Astrocyte (in vitro differentiated cells and primary cell): ENCODE measurements around the gene NAIF1. TPM values are rescaled to one million over a fixed set of nuclear protein-coding genes. Genes with fewer than 3 reads are reported as not detected.
A peak's percentile ranks its signal among the peaks of the same experiment; 100 is the strongest.

ENCODE experiments used
- DNase-seq: peaks from one replicate; pipeline ENCODE4 v3.0.0-alpha.2; 2010; ENCODE audit warnings: low read depth
- FAIRE-seq: peaks from 2 replicates; lab custom pipeline; 2011; peaks lifted over from hg19 to GRCh38; lab: Jason Lieb, UNC
- H2AFZ ChIP-seq: 2 replicates; pipeline ENCODE4 v1.6.0; 2012; ENCODE audit warnings: low read depth, low read length, inconsistent platforms
- H3K27ac ChIP-seq: 2 replicates; pipeline ENCODE4 v1.5.1; 2011; ENCODE audit warnings: low read depth, low read length, inconsistent platforms
- H3K27me3 ChIP-seq: 2 replicates; pipeline ENCODE4 v1.6.0; 2011; ENCODE audit warnings: low read length, inconsistent platforms; ENCODE audit not compliant: insufficient read depth
- H3K36me3 ChIP-seq: 2 replicates; pipeline ENCODE4 v1.5.1; 2011; ENCODE audit warnings: low read length, inconsistent platforms; ENCODE audit not compliant: insufficient read depth
- H3K4me1 ChIP-seq: 2 replicates; pipeline ENCODE4 v1.5.1; 2011; ENCODE audit warnings: low read length, inconsistent platforms; ENCODE audit not compliant: insufficient read depth
- H3K4me2 ChIP-seq: 2 replicates; pipeline ENCODE4 v1.6.0; 2012; ENCODE audit warnings: low read length, inconsistent platforms
- H3K4me3 ChIP-seq: 2 replicates; pipeline ENCODE4 v1.5.1; 2011; ENCODE audit warnings: low read depth, mild to moderate bottlenecking, low read length, inconsistent platforms; ENCODE audit not compliant: insufficient read depth
- H3K79me2 ChIP-seq: 2 replicates; pipeline ENCODE4 v1.6.0; 2012; ENCODE audit warnings: mild to moderate bottlenecking, low read length, inconsistent platforms; ENCODE audit not compliant: insufficient read depth
- H3K9ac ChIP-seq: 2 replicates; pipeline ENCODE4 v1.6.0; 2012; ENCODE audit warnings: mild to moderate bottlenecking, low read length, inconsistent platforms
- H3K9me3 ChIP-seq: 2 replicates; pipeline ENCODE4 v1.5.1; 2012; ENCODE audit warnings: low read depth, mild to moderate bottlenecking, low read length, inconsistent platforms; ENCODE audit not compliant: insufficient read depth
- H4K20me1 ChIP-seq: 2 replicates; pipeline ENCODE4 v1.6.0; 2012; ENCODE audit warnings: low read length, inconsistent platforms; ENCODE audit not compliant: insufficient read depth
- H3K27ac Mint-ChIP-seq: one replicate; pipeline ENCODE4 v1.8.0; 2021; ENCODE audit warnings: mild to moderate bottlenecking, mixed read lengths; ENCODE audit not compliant: unreplicated experiment
- H3K27me3 Mint-ChIP-seq: one replicate; pipeline ENCODE4 v1.8.0; 2021; ENCODE audit warnings: low read depth, mixed read lengths; ENCODE audit not compliant: unreplicated experiment
- H3K36me3 Mint-ChIP-seq: one replicate; pipeline ENCODE4 v1.8.0; 2021; ENCODE audit warnings: low read depth, mixed read lengths; ENCODE audit not compliant: unreplicated experiment
- H3K4me1 Mint-ChIP-seq: one replicate; pipeline ENCODE4 v1.8.0; 2021; ENCODE audit warnings: low read depth, mixed read lengths; ENCODE audit not compliant: unreplicated experiment
- H3K4me3 Mint-ChIP-seq: one replicate; pipeline ENCODE4 v1.8.0; 2021; ENCODE audit warnings: mild to moderate bottlenecking, moderate library complexity, mixed read lengths; ENCODE audit not compliant: unreplicated experiment
- H3K9me3 Mint-ChIP-seq: one replicate; pipeline ENCODE4 v1.8.0; 2021; ENCODE audit warnings: mild to moderate bottlenecking, mixed read lengths; ENCODE audit not compliant: unreplicated experiment
- CTCF ChIP-seq: IDR thresholded peaks from 2 replicates; pipeline ENCODE4 v1.5.1; 2011; ENCODE audit warnings: low read depth, mild to moderate bottlenecking, inconsistent platforms, low read length, moderate library complexity; ENCODE audit not compliant: insufficient read depth
- EZH2 ChIP-seq: IDR thresholded peaks from 2 replicates; pipeline ENCODE4 v1.6.1; 2012; ENCODE audit warnings: mild to moderate bottlenecking, low read length, inconsistent platforms; ENCODE audit not compliant: insufficient read depth
- total RNA-seq: library from RNA; stranded (reverse); gene quantifications from 2 replicates; pipeline ENCODE4 v1.2.1, GENCODE V29; 2021

The NAIF1 gene
- total RNA-seq, 1 donor from 2014 or later = 10.2 TPM

GRCh38 chr9:128094950-128095544, 27.9 kb upstream of the NAIF1 start:
- no peaks in the 10 kb centered on the region for H3K9me3 Mint-ChIP-seq
- Histone ChIP-seq H3K4me1 (peaks cover 74% of the 10 kb centered on the region), H3K9ac (peak overlapping the region; percentile 78), H3K4me3 (peak overlapping the region; percentile 14), H2AFZ (no peak overlapping the region), H4K20me1 (peaks cover 18% of the 10 kb centered on the region), H3K27me3 (no peaks in the 10 kb centered on the region), H3K4me2 (peak overlapping the region; percentile 79), H3K79me2 (peaks cover 78% of the 10 kb centered on the region), H3K36me3 (no peaks in the 10 kb centered on the region), H3K27ac (peak overlapping the region; percentile 88), H3K9me3 (no peaks in the 10 kb centered on the region)
- H3K4me3 Mint-ChIP-seq = no peak overlapping the region
- DNase-seq (no peak), FAIRE-seq (no peak)
- peaks cover 33% of the 10 kb centered on the region for H3K4me1 Mint-ChIP-seq
- H3K27ac Mint-ChIP-seq = peak overlapping the region; percentile 98
- H3K27me3 Mint-ChIP-seq = no peaks in the 10 kb centered on the region
- TF ChIP-seq CTCF = no peak
- TF ChIP-seq EZH2 = no peak
- no peaks in the 10 kb centered on the region for H3K36me3 Mint-ChIP-seq

GRCh38 chr9:128094166-128094949, 27.2 kb upstream of the NAIF1 start:
- DNase-seq (peak; percentile 97), FAIRE-seq (peak; percentile 32)
- Histone ChIP-seq H3K4me2 (peak overlapping the region; percentile 79), H3K9me3 (no peaks in the 10 kb centered on the region), H3K4me1 (peaks cover 67% of the 10 kb centered on the region), H3K27me3 (no peaks in the 10 kb centered on the region), H3K27ac (peak overlapping the region; percentile 88), H3K9ac (peak overlapping the region; percentile 78), H4K20me1 (peaks cover 11% of the 10 kb centered on the region), H3K4me3 (peak overlapping the region; percentile 56), H3K79me2 (peaks cover 78% of the 10 kb centered on the region), H3K36me3 (no peaks in the 10 kb centered on the region), H2AFZ (no peak overlapping the region)
- Mint-ChIP-seq H3K36me3 (peaks cover 2% of the 10 kb centered on the region), H3K4me3 (peak overlapping the region; percentile 34), H3K4me1 (peaks cover 26% of the 10 kb centered on the region), H3K27me3 (no peaks in the 10 kb centered on the region), H3K27ac (peak overlapping the region; percentile 98), H3K9me3 (no peaks in the 10 kb centered on the region)
- no peak for TF ChIP-seq CTCF
- no peak for TF ChIP-seq EZH2

- TF ChIP-seq EZH2 (no peak), CTCF (no peak)
- H3K27me3 Mint-ChIP-seq = no peaks in the 10 kb centered on the region
- Histone ChIP-seq H3K79me2 (peaks cover 86% of the 10 kb centered on the region), H3K9me3 (no peaks in the 10 kb centered on the region), H3K4me3 (peak overlapping the region; percentile 56), H3K4me1 (peaks cover 54% of the 10 kb centered on the region), H3K27ac (peak overlapping the region; percentile 88), H3K27me3 (no peaks in the 10 kb centered on the region), H2AFZ (no peak overlapping the region), H3K9ac (peak overlapping the region; percentile 76), H4K20me1 (peaks cover 12% of the 10 kb centered on the region), H3K36me3 (no peaks in the 10 kb centered on the region), H3K4me2 (peak overlapping the region; percentile 79)
- no peak overlapping the region for H3K4me3 Mint-ChIP-seq
- no peak for FAIRE-seq
- no peaks in the 10 kb centered on the region for H3K9me3 Mint-ChIP-seq
- peak overlapping the region; percentile 98 for H3K27ac Mint-ChIP-seq
- H3K36me3 Mint-ChIP-seq = peaks cover 2% of the 10 kb centered on the region
- peaks cover 22% of the 10 kb centered on the region for H3K4me1 Mint-ChIP-seq
- no peak for DNase-seq
These were observed 25.9 kb upstream of the NAIF1 start for GRCh38 chr9:128093011-128093410.
